Stimulated activated CD4-positive, alpha-beta T cell treated with anti-CD3 and anti-CD28 coated beads, Interleukin-2, amount 100 ng/mL, for 24 hours (primary cell): ENCODE results near the gene FAM3C.
"Not testable (repeated sequence)": the region's sequence is repeated elsewhere in the genome, so short reads cannot be mapped to it uniquely, and the experiment has no call there.

Experiments used
- DNase-seq, 2 donors: peaks; one replicate each; pipeline ENCODE4 v3.0.0-alpha.2; 2020

Gene FAM3C

GRCh38 chr7:121329191-121330052 is 66.7 kb downstream of the FAM3C start:
- peak in 1 of 2 donors; percentile 43 for DNase-seq

GRCh38 chr7:121328508-121329190 is 67.5 kb downstream of the FAM3C start, which contains the start of gene WNT16:
WNT16 (plus strand) TSS chr7:121329000; CDS start chr7:121329293, 293 bp downstream.
- peak in 1 of 2 donors; percentile 6 for DNase-seq

GRCh38 chr7:121327671-121328070 is 68.4 kb downstream of the FAM3C start:
- no peak for DNase-seq

- no peak for DNase-seq
Observed at GRCh38 chr7:121323515-121324302, 72.4 kb downstream of the FAM3C start.

GRCh38 chr7:121322460-121322859 is 73.6 kb downstream of the FAM3C start:
- DNase-seq = no peak

- DNase-seq = not testable (repeated sequence)
Observed at GRCh38 chr7:121315170-121315569, 80.9 kb downstream of the FAM3C start.

- DNase-seq = no peak
Observed at GRCh38 chr7:121313793-121314676, 82.1 kb downstream of the FAM3C start.

GRCh38 chr7:121313220-121313792 is 82.8 kb downstream of the FAM3C start:
- DNase-seq = no peak

GRCh38 chr7:121307021-121307574 is 89.0 kb downstream of the FAM3C start:
- DNase-seq = no peak

- no peak for DNase-seq
Observed at GRCh38 chr7:121306565-121306964, 89.5 kb downstream of the FAM3C start.

- DNase-seq = no peak
Observed at GRCh38 chr7:121305109-121305508, 91.0 kb downstream of the FAM3C start.

- no peak for DNase-seq
Observed at GRCh38 chr7:121304102-121304658, 91.9 kb downstream of the FAM3C start.

GRCh38 chr7:121303422-121304101 is 92.5 kb downstream of the FAM3C start:
- DNase-seq = no peak

- no peak for DNase-seq
Observed at GRCh38 chr7:121302214-121302745, 93.8 kb downstream of the FAM3C start.

GRCh38 chr7:121301446-121302213 is 94.5 kb downstream of the FAM3C start:
- DNase-seq = no peak

GRCh38 chr7:121300685-121301420 is 95.3 kb downstream of the FAM3C start:
- no peak for DNase-seq
